HG03342 (cell line): ENCODE measurements around the gene PWWP2B.

Experiments used
- ATAC-seq: cut with Tn5 transposase; IDR thresholded peaks from one replicate; pipeline ENCODE4 v1.9.1; 2021; ENCODE audit warnings: mild to moderate bottlenecking, moderate library complexity; ENCODE audit not compliant: unreplicated experiment

The PWWP2B gene

GRCh38 chr10:132444877-132445351 lies 47.9 kb downstream of the PWWP2B start:
- no peak for ATAC-seq

GRCh38 chr10:132445516-132446194 lies 48.7 kb downstream of the PWWP2B start:
- no peak for ATAC-seq

- no peak for ATAC-seq
Measured at GRCh38 chr10:132446195-132446581, 49.2 kb downstream of the PWWP2B start.

GRCh38 chr10:132446661-132447445 lies 49.9 kb downstream of the PWWP2B start:
- ATAC-seq: peak; percentile 63

DNA sequence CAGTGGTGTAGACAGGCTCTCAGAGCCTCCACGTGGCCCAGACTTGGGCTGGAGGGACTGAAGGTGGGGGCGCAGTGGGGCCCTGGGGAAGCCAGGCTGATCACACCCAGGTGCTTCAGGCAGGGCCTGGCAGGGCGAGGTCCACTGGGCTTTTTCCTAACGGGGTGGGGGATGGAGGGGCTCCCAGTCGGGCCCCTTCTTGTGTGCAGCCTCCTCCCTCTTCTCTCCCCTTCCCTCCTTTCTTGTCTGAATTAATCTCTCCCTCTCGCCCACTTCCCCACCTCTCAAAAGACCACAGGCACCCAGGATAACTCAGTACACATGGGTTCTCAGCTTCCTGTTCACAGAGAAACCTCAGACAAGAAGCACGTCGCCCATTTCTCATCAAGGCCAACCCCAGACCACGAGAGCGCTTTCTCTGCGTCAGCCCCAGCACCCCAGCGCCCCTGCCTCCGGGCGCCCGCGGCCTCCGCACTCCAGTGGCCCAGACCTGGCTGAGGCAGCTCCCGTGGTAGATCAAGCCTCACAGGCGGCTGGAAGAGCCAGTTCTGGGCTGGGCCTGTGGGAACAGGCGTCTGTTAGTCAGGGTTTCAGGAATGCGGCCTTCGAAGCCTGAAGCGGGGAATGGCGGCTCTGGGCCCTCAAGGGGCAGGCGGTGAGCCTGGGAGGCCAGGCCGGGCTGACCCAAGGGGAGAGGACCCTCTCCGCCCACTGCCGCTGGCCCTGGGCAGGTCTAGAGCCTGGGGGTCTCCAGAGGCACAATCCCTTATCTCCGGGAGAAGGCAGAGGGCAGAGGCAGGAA lies 50.6 kb downstream of the PWWP2B start:
- no peak for ATAC-seq

DNA sequence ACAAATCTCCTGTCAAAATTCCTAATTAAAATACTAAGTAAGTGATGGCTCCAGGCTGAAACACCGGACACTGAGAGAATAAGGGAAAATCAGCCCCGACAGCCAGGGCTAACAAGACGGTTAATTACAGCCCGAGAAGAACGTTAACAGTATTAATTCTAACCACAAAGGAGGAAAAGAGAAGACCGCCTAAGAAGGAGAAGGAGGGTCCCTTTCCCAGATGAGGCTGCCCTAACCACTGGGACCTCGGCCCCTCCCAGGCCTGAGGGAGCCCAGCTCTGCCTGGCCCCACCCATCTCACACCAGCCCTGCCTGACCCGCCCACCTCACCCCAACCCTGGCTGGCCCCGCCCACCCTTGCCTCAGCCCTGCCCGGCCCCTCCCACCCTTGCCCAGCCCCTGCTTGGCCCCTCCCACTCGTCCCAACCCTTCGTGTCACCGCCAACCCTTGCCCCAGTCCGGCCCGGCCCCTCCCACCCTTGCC lies 51.3 kb downstream of the PWWP2B start:
- no peak for ATAC-seq

DNA sequence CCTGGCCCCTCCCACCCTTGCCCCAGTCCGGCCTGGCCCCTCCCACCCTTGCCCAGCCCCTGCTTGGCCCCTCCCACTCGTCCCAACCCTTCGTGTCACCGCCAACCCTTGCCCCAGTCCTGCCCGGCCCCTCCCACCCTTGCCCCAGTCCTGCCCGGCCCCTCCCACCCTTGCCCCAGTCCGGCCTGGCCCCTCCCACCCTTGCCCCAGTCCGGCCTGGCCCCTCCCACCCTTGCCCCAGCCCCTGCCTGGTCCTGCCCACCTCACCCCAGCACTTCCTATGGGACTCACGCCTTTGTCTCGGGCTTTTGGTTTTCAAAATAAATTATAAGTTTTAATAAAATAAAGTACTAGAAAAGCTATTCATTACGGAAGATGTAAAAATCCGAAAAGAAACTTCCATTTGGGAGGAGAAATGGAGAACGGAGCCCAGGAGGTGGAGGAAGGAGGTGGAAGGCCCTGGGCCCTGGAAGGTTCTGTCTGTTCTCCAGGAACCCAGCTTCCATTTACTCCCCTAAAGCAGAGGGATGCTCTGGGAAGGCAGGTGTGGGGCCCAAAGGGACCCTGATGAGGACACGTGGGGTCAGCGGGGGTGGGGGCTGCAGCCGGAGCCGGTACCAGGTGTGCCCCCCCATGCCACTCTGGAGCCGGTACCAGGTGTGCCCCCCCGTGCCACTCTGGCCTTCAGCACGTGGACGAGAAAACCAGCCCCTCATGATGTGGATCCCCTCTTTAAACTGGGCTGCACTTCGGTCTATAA lies 52.2 kb downstream of the PWWP2B start:
- no peak for ATAC-seq

DNA sequence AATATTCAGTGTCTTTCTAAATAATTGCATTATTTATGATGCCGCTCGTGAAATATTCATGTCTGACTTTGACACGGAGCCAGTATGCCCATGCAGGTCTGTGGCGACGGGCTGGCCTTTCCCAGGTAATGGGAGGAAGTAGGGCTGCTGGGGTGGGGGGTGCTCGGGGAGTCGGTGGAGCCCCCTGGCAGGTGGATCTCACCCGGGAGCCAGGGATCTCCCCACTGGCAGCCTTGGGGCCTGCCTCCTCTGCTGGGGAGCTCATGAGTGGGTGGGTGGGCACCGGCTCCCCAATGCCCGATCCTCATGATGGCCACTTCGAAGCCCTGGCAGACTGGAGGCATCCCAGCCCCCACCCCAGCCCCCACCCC lies 52.8 kb downstream of the PWWP2B start:
- ATAC-seq: no peak

GRCh38 chr10:132450466-132450824 lies 53.4 kb downstream of the PWWP2B start:
- no peak for ATAC-seq

- no peak for ATAC-seq
Measured at GRCh38 chr10:132450825-132451505, 54.0 kb downstream of the PWWP2B start.

DNA sequence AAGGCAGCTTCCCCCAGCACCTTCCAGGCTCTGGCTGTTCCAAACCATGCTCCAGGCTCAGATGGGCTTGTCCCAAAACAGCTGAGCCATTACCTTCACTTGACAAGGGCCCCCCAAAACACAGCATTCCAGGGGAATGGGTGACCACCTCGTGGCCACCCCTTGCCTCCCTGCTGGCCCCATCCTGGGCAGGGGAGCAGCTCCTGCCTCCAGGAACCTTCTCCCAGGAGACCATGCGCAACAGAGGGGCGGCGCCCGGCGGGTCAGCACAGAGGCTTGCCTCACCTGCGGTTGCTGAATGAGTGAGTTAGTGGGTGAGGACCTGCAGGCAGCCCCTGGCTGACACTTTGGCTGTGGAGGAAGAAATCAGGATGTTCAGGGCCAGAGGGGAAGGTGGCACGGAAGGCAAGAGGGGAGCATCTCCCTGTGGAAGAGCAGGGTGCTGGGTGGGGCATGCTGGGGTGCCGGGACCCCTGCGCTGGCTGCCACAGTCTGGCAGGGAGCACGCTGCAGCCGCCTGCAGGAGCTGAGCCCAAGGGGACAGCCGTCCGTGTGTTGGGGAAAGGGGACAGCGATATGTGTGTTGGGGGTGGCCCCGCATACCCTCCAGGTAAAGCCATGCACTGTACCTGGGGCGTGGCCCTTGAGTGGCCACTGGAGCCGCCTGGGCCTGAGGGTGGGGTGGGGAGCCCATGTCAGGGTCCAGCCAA lies 54.7 kb downstream of the PWWP2B start:
- no peak for ATAC-seq

DNA sequence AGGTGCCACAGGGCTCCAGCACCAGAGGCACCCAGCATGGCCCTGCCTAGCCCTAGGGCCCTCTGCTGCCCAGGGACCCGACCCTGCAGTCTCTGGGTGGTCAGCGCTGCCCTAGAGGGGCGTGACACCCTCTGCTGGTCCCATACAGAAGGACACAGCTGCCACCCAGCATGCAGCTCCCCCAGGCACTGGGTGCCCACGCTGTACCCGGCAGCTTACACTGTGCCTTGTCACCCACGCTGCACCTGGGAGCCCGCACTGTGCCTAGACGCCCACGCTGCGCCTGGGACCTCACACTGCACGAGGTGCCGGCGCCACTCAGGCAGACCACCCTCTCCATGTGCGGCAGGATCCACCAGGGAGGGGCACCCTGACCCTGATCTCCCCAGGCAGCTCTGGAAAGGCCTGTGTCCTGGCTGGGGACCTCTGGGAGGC lies 55.2 kb downstream of the PWWP2B start:
- no peak for ATAC-seq

DNA sequence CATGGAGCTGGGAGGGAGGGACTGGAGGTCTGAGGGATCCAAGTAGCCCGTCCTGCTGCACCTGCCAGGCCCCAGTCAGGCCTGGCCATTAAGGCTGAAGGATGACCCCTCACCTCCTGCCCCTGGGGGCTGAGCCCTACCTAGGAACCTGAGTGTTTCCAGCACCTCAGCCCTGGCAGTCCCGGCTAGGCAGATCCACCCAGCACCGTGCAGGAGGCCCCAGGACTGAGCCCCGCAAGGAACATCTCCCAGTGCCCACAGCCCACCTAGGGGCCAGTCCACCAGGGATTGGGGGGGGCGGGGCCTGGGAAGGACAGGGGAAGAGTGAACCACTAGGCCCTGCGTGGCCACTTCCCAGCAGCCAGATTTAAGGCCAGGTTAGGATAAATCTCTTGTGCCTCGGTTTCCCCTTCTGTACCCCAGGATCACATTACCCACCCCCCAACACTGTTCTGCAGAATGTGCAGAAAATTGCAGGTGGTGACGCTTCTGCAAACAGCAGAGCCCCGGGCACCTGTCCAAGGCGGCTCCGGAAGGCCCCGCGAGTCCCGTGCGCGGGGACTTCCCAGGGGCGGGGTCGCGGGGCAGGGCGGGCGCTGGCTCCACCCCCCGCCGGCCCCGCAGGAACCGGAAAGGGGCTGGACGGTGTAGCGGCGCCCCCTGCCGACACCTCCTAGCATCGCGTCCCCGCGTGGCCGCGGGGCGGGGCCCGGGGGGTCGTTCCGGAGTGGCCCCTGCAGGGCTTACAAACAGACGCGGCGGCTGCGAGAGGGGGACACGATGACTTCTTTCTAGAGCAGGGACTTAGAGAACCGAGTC lies 55.9 kb downstream of the PWWP2B start:
- ATAC-seq: peak; percentile 83

DNA sequence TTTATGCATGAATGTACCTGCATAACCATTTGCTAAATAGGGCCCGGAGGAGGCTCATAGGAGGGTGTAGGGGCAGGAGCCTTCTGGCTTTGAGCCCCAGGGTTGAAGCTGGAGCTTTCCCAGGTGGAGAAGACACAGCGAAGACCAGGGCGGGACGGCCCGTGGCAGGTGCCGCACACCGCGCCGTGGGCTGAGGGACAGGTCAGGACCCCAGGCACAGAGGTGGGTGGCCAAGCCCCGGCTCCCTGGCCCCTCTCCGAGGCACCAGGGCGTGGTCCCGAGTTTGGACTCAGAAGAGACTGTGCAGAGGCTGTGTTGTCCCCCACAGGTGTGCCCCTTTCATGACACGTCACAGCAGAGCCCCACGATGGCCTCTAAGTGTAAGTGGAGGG lies 56.5 kb downstream of the PWWP2B start:
- peak; percentile 11 for ATAC-seq

GRCh38 chr10:132454296-132455198 lies 57.5 kb downstream of the PWWP2B start:
- no peak for ATAC-seq

DNA sequence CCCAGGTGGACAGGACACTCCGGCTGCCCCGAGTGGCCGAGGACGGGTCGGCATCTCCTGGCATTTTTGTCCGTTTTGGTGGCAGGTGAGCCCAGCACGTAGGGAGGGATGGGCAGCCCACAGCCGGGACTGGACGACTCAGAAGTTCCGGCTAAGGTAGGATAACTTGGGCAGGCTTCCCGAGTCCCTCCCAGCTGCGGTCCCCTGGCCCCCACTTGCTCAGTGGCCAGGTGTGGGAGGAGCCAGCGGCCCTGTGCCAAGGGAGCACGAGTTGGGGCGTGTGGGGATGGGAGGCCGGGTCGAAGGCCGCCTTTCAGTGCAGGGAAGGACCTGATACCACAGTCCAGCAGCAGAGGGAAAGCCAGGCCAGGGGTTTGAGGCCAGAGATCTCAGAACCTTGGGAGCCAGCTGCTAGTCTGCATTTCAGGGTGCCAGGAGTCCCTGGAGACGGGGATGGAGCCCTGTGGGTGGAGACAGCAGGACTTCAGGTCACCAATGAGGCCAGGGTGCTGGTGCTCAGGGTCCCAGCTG lies 58.5 kb downstream of the PWWP2B start:
- no peak for ATAC-seq
